Mesenchymal stem cell (in vitro differentiated cells and primary cell): ENCODE results near the gene C1QB.

ENCODE experiments used
- DNase-seq: peaks from one replicate; pipeline ENCODE4 v3.0.0-alpha.2; 2013
- H2AFZ ChIP-seq: one replicate; pipeline ENCODE4 v1.6.1; 2013; ENCODE audit warnings: low read depth, mild to moderate bottlenecking, control low read depth, inconsistent platforms, low read length, moderate library complexity
- H2AK5ac ChIP-seq: 2 replicates; pipeline ENCODE4 v1.6.1; 2013; ENCODE audit warnings: low read length, moderate library complexity, mild to moderate bottlenecking, inconsistent platforms; ENCODE audit not compliant: severe bottlenecking
- H2BK120ac ChIP-seq: one replicate; pipeline ENCODE4 v1.6.1; 2013; ENCODE audit warnings: low read depth, mild to moderate bottlenecking, inconsistent platforms, low read length, moderate library complexity
- H2BK12ac ChIP-seq, 2 experiments: one replicate each; pipeline ENCODE4 v1.6.1; 2013; ENCODE audit warnings: inconsistent platforms in 2 of 2, low read length in 2 of 2, mild to moderate bottlenecking in 2 of 2, moderate library complexity in 2 of 2, control low read depth in 1 of 2
- H2BK15ac ChIP-seq: one replicate; pipeline ENCODE4 v1.6.1; 2013; ENCODE audit warnings: mild to moderate bottlenecking, low read depth, inconsistent platforms; ENCODE audit not compliant: poor library complexity, severe bottlenecking
- H2BK5ac ChIP-seq: 2 replicates; pipeline ENCODE4 v1.6.1; 2013; ENCODE audit warnings: low read depth, mild to moderate bottlenecking, low read length, control low read depth, inconsistent platforms; ENCODE audit not compliant: poor library complexity, severe bottlenecking
- H3K14ac ChIP-seq, 2 experiments: one replicate each; pipeline ENCODE4 v1.6.1; 2013; ENCODE audit warnings: inconsistent platforms in 2 of 2, low read length in 2 of 2, control low read depth in 1 of 2, mild to moderate bottlenecking in 1 of 2, moderate library complexity in 1 of 2
- H3K18ac ChIP-seq, 2 experiments: one replicate each; pipeline ENCODE4 v1.6.1; 2013; ENCODE audit warnings: inconsistent platforms in 2 of 2, low read length in 2 of 2, control low read depth in 1 of 2, low read depth in 1 of 2, mild to moderate bottlenecking in 1 of 2
- H3K23ac ChIP-seq, 2 experiments: one replicate each; pipeline ENCODE4 v1.6.1; 2013; ENCODE audit warnings: inconsistent platforms in 2 of 2, low read length in 2 of 2, mild to moderate bottlenecking in 2 of 2, moderate library complexity in 2 of 2, control low read depth in 1 of 2
- H3K27ac ChIP-seq: 2 replicates; pipeline ENCODE4 v1.5.1; 2013; ENCODE audit warnings: mild to moderate bottlenecking, moderate library complexity, low read length, control low read depth, inconsistent platforms; ENCODE audit not compliant: poor library complexity, severe bottlenecking
- H3K27me3 ChIP-seq, 2 experiments: 2 replicates each; pipeline versions ENCODE4 v1.6.1 to v1.7.0; 2013; ENCODE audit warnings: low read length in 2 of 2, mild to moderate bottlenecking in 2 of 2, moderate library complexity in 2 of 2, control low read depth in 1 of 2, inconsistent platforms in 1 of 2; ENCODE audit not compliant: control insufficient read depth in 1 of 2, insufficient read depth in 1 of 2
- H3K36me3 ChIP-seq, 2 experiments: 2 replicates each; pipeline versions ENCODE4 v1.6.1 to v1.7.0; 2013; ENCODE audit warnings: low read length in 2 of 2, control low read depth in 1 of 2, inconsistent platforms in 1 of 2, low read depth in 1 of 2, mild to moderate bottlenecking in 1 of 2; ENCODE audit not compliant: insufficient read depth in 2 of 2, control insufficient read depth in 1 of 2
- H3K4ac ChIP-seq, 2 experiments: one replicate each; pipeline ENCODE4 v1.6.1; 2013; ENCODE audit warnings: inconsistent platforms in 2 of 2, low read length in 2 of 2, mild to moderate bottlenecking in 2 of 2, moderate library complexity in 2 of 2, control low read depth in 1 of 2, low read depth in 1 of 2
- H3K4me1 ChIP-seq: 2 replicates; pipeline ENCODE4 v1.6.1; 2013; ENCODE audit warnings: low read depth, low read length, control low read depth; ENCODE audit not compliant: control insufficient read depth, insufficient read depth
- H3K4me2 ChIP-seq: 2 replicates; pipeline ENCODE4 v1.6.1; 2013; ENCODE audit warnings: low read length, mild to moderate bottlenecking, inconsistent platforms; ENCODE audit not compliant: poor library complexity, severe bottlenecking
- H3K4me3 ChIP-seq, 2 experiments: 2 replicates each; pipeline versions ENCODE4 v1.5.1 to v1.7.0; 2013; ENCODE audit warnings: low read length in 2 of 2, mild to moderate bottlenecking in 2 of 2, control low read depth in 1 of 2, low read depth in 1 of 2; ENCODE audit not compliant: insufficient read depth in 1 of 2
- H3K79me1 ChIP-seq: replicated peaks from 2 replicates; pipeline ENCODE4 v1.6.1; 2013; ENCODE audit warnings: mild to moderate bottlenecking, control low read depth, low read length, inconsistent platforms; ENCODE audit not compliant: poor library complexity, severe bottlenecking
- H3K9ac ChIP-seq: 2 replicates; pipeline ENCODE4 v1.7.0; 2013; ENCODE audit warnings: mild to moderate bottlenecking, low read length, moderate library complexity
- H3K9me3 ChIP-seq: 2 replicates; pipeline ENCODE4 v1.7.0; 2013; ENCODE audit warnings: mild to moderate bottlenecking, low read length; ENCODE audit not compliant: control insufficient read depth
- H4K8ac ChIP-seq: one replicate; pipeline ENCODE4 v1.6.1; 2013; ENCODE audit warnings: inconsistent platforms, mild to moderate bottlenecking, low read length, moderate library complexity
- H4K91ac ChIP-seq: one replicate; pipeline ENCODE4 v1.6.1; 2013; ENCODE audit warnings: mild to moderate bottlenecking, low read length, inconsistent platforms
- WGBS: methylation state at CpG from one replicate; pipeline ENCODE4 v1.1.7; 2013; ENCODE audit warnings: mixed read lengths; 5-methylcytosine and 5-hydroxymethylcytosine counted together

Gene C1QB

DNA sequence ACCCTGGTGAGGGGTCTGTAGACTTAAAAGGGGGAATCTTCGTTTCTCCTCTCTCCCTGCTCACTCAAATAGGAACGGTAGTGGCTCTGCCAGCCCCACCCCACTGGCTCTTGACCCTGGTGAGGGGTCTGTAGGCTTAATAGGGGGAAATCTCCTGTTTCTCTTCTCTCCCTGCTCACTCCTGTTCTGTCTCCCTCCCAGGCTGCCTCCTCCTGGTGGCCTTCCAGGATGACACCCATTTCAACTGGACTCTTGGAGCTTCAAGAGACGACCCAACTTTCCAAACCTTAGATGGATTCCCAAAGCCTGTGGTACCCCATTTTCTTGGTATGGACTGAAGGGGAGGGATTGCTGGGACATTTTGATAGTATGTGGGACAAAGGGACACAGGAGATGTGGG, 56.2 kb downstream of the C1QB start:
- WGBS: 63% methylated on average over 1 of the region's 3 CpGs

GRCh38 chr1:22709891-22710700, 57.1 kb downstream of the C1QB start:
- peak overlapping the region; percentile 63 for H3K4me2 ChIP-seq
- no peak overlapping the region for H3K14ac ChIP-seq
- H3K27me3 ChIP-seq: peaks cover 0 to 57% of the 10 kb centered on the region in 2 experiments
- H4K8ac ChIP-seq: peak overlapping the region; percentile 47
- peak overlapping the region in 1 of 2 experiments; percentile 63 for H2BK12ac ChIP-seq
- peak overlapping the region in 1 of 2 experiments; percentile 75 for H3K4me3 ChIP-seq
- H3K9ac ChIP-seq: no peak overlapping the region
- peak overlapping the region; percentile 35 to 60 for H3K18ac ChIP-seq
- H3K23ac ChIP-seq: no peak overlapping the region
- no peak overlapping the region for H4K91ac ChIP-seq
- H3K4ac ChIP-seq: peak overlapping the region in 1 of 2 experiments; percentile 64
- no peaks in the 10 kb centered on the region for H3K9me3 ChIP-seq
- peak overlapping the region; percentile 88 for H2BK15ac ChIP-seq
- WGBS: 8% methylated on average over 38 of the region's 50 CpGs
- DNase-seq: peak; percentile 76
- H3K79me1 ChIP-seq: peaks cover 5% of the 10 kb centered on the region
- no peak overlapping the region for H2AK5ac ChIP-seq
- H3K4me1 ChIP-seq: peaks cover 28% of the 10 kb centered on the region
- H3K36me3 ChIP-seq: peaks cover 0 to 15% of the 10 kb centered on the region in 2 experiments
- no peak overlapping the region for H2AFZ ChIP-seq
- peak overlapping the region; percentile 98 for H2BK120ac ChIP-seq
- H2BK5ac ChIP-seq: peak overlapping the region; percentile 95
- H3K27ac ChIP-seq: no peak overlapping the region

More for the DNA sequence above, 56.2 kb downstream of the C1QB start:
- Histone ChIP-seq H2AFZ (no peak overlapping the region), H3K9ac (no peak overlapping the region), H3K18ac (no peak overlapping the region), H3K14ac (no peak overlapping the region), H3K23ac (no peak overlapping the region), H3K9me3 (no peaks in the 10 kb centered on the region), H2BK5ac (no peak overlapping the region), H3K27me3 (peaks cover 0 to 48% of the 10 kb centered on the region in 2 experiments), H3K36me3 (peaks cover 0 to 7% of the 10 kb centered on the region in 2 experiments), H3K4me2 (no peak overlapping the region), H4K8ac (no peak overlapping the region), H2BK120ac (no peak overlapping the region), H2BK15ac (no peak overlapping the region), H3K4me1 (peaks cover 26% of the 10 kb centered on the region), H2AK5ac (peak overlapping the region; percentile 82), H3K4ac (no peak overlapping the region), H4K91ac (no peak overlapping the region), H3K4me3 (no peak overlapping the region), H3K79me1 (peaks cover 2% of the 10 kb centered on the region), H2BK12ac (no peak overlapping the region), H3K27ac (no peak overlapping the region)
- peak; percentile 23 for DNase-seq

DNA sequence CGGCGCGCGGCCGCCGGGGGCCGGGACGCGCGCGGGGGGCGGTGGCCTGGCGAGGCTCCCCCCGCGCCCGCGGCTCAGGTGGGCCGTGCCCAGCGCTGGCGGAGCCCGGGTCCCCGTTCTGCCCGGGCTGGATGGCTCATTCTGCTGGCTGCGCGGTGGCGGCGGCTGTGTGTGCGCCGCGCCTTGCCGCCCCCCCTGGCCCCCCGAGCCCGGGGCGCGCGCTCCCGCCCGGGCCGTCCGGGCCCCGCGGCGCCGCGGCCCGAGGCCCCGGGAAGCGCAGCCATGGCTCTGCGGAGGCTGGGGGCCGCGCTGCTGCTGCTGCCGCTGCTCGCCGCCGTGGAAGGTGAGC, 57.6 kb downstream of the C1QB start, which contains the start of gene EPHB2:
Gene EPHB2, plus strand, starts transcription at position 139 of the 349 bp plus-strand sequence. Its CDS starts 144 bp downstream, at position 283.
- Histone ChIP-seq H3K79me1 (peaks cover 5% of the 10 kb centered on the region), H3K4me2 (peak within 1 kb of the TSS; percentile 78), H3K23ac (peak within 1 kb of the TSS in 1 of 2 experiments; percentile 81), H3K9me3 (no peaks in the 10 kb centered on the region), H3K27me3 (peaks cover 0 to 58% of the 10 kb centered on the region in 2 experiments), H3K4ac (peak within 1 kb of the TSS in 1 of 2 experiments; percentile 64), H2BK5ac (peak within 1 kb of the TSS; percentile 95), H3K9ac (no peak within 1 kb of the TSS), H4K8ac (peak within 1 kb of the TSS; percentile 47), H2AFZ (no peak within 1 kb of the TSS), H3K27ac (no peak within 1 kb of the TSS), H2AK5ac (no peak within 1 kb of the TSS), H3K14ac (peak within 1 kb of the TSS in 1 of 2 experiments; percentile 46), H2BK12ac (peak within 1 kb of the TSS in 1 of 2 experiments; percentile 88), H3K18ac (peak within 1 kb of the TSS; percentile 60 to 89), H3K4me3 (peak within 1 kb of the TSS; percentile 46 to 75), H2BK15ac (peak within 1 kb of the TSS; percentile 88), H4K91ac (no peak within 1 kb of the TSS), H3K36me3 (peaks cover 0 to 19% of the 10 kb centered on the region in 2 experiments), H3K4me1 (peaks cover 28% of the 10 kb centered on the region), H2BK120ac (peak within 1 kb of the TSS; percentile 98)
- DNase-seq: peak; percentile 53
- WGBS: no CpG with 5 or more reads among the region's 55 CpGs

DNA sequence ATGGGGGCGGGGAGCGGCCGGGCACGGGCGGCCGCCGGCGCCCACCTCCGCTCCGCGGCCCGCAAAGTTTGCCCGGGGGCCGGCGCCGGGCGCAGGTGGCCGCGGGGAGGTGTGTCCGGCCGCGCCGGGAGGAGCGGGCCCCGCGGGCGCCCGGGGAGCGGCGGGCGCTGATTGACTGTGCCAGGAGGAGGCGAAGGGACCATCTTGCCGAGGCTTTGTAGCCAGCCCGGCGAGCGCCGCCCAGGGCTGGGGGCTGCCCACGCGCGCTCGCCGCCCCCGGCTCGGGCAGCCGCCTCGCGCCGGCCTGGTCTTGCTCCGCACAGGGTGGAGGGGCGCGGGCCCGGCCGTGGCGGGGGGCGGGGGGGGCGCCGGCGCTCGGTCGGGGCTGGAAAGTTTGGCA, 58.0 kb downstream of the C1QB start:
- H2BK15ac ChIP-seq: peak overlapping the region; percentile 77
- H2BK5ac ChIP-seq: no peak overlapping the region
- no peak overlapping the region for H3K9ac ChIP-seq
- peaks cover 28% of the 10 kb centered on the region for H3K4me1 ChIP-seq
- peak overlapping the region; percentile 98 for H2BK120ac ChIP-seq
- H3K27ac ChIP-seq: no peak overlapping the region
- DNase-seq: no peak
- no peak overlapping the region for H4K8ac ChIP-seq
- peak overlapping the region; percentile 78 for H3K4me2 ChIP-seq
- peaks cover 0 to 20% of the 10 kb centered on the region in 2 experiments for H3K36me3 ChIP-seq
- peaks cover 9% of the 10 kb centered on the region for H3K79me1 ChIP-seq
- no peak overlapping the region for H4K91ac ChIP-seq
- WGBS: 0% methylated on average over 18 of the region's 60 CpGs
- H2BK12ac ChIP-seq: no peak overlapping the region
- H3K9me3 ChIP-seq: no peaks in the 10 kb centered on the region
- H3K18ac ChIP-seq: peak overlapping the region in 1 of 2 experiments; percentile 16
- peaks cover 0 to 58% of the 10 kb centered on the region in 2 experiments for H3K27me3 ChIP-seq
- H3K23ac ChIP-seq: no peak overlapping the region
- H2AFZ ChIP-seq: no peak overlapping the region
- H3K4ac ChIP-seq: no peak overlapping the region
- H2AK5ac ChIP-seq: no peak overlapping the region
- no peak overlapping the region for H3K14ac ChIP-seq
- H3K4me3 ChIP-seq: peak overlapping the region in 1 of 2 experiments; percentile 75
